Measurements from ENCODE around the gene ASTN2.

DNA sequence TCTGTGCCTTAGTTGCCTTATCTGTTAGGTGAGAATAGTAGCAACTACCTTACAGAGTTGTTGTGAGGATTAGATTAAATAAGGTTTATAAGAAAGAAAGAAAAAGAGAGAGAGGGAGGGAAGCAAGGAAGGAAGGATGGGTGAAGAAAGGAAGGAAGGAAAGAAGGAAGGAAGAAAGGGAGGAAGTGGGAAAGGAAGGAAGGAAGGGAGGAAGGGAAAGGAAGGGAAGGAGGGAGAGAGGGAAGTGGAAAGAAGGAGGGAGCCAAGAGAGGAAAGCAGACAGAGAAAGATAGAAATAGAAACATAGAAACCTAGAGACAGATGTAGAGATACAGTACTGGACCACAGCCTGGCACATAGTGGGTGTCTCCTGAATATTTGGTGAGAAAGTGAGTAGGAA is 934.9 kb downstream of the ASTN2 start:
- TF ChIP-seq, protein P1, sequence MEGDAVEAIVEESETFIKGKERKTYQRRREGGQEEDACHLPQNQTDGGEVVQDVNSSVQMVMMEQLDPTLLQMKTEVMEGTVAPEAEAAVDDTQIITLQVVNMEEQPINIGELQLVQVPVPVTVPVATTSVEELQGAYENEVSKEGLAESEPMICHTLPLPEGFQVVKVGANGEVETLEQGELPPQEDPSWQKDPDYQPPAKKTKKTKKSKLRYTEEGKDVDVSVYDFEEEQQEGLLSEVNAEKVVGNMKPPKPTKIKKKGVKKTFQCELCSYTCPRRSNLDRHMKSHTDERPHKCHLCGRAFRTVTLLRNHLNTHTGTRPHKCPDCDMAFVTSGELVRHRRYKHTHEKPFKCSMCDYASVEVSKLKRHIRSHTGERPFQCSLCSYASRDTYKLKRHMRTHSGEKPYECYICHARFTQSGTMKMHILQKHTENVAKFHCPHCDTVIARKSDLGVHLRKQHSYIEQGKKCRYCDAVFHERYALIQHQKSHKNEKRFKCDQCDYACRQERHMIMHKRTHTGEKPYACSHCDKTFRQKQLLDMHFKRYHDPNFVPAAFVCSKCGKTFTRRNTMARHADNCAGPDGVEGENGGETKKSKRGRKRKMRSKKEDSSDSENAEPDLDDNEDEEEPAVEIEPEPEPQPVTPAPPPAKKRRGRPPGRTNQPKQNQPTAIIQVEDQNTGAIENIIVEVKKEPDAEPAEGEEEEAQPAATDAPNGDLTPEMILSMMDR (IDR thresholded peaks at IDR 0.05 in 2 of 3, conservative IDR thresholded peaks at IDR 0.05 in 1 of 3; ENCODE audit: borderline replicate concordance in 1 of 3, insufficient read depth in 1 of 3, low read depth in 2 of 3, low read length in 2 of 3) = no peak
- TF ChIP-seq TCF7L2 (IDR thresholded peaks at IDR 0.05; ENCODE audit: borderline replicate concordance, extremely low read depth, insufficient read depth, insufficient read length) (no peak), ZFX (IDR thresholded peaks at IDR 0.05) (no peak), POLR2A (IDR thresholded peaks at IDR 0.05; ENCODE audit: borderline replicate concordance, extremely low read depth, insufficient read depth, insufficient read length) (no peak), JUND (IDR thresholded peaks at IDR 0.05) (no peak), ZNF274 (IDR thresholded peaks at IDR 0.05; ENCODE audit: low read depth, low read length) (no peak), SP1 (IDR thresholded peaks at IDR 0.05; ENCODE audit: low read depth) (no peak), RAD21 (IDR thresholded peaks at IDR 0.05; ENCODE audit: low read depth) (no peak), POLR2AphosphoS5 (IDR thresholded peaks at IDR 0.05; ENCODE audit: low read depth, low read length) (no peak), EZH2 (IDR thresholded peaks at IDR 0.05) (no peak), SRF (IDR thresholded peaks at IDR 0.05; ENCODE audit: low read depth) (no peak), FOSL1 (IDR thresholded peaks at IDR 0.05; ENCODE audit: low read depth) (no peak), ELF1 (IDR thresholded peaks at IDR 0.05; ENCODE audit: borderline replicate concordance, low read depth) (no peak)
- TF ChIP-seq, protein P2, sequence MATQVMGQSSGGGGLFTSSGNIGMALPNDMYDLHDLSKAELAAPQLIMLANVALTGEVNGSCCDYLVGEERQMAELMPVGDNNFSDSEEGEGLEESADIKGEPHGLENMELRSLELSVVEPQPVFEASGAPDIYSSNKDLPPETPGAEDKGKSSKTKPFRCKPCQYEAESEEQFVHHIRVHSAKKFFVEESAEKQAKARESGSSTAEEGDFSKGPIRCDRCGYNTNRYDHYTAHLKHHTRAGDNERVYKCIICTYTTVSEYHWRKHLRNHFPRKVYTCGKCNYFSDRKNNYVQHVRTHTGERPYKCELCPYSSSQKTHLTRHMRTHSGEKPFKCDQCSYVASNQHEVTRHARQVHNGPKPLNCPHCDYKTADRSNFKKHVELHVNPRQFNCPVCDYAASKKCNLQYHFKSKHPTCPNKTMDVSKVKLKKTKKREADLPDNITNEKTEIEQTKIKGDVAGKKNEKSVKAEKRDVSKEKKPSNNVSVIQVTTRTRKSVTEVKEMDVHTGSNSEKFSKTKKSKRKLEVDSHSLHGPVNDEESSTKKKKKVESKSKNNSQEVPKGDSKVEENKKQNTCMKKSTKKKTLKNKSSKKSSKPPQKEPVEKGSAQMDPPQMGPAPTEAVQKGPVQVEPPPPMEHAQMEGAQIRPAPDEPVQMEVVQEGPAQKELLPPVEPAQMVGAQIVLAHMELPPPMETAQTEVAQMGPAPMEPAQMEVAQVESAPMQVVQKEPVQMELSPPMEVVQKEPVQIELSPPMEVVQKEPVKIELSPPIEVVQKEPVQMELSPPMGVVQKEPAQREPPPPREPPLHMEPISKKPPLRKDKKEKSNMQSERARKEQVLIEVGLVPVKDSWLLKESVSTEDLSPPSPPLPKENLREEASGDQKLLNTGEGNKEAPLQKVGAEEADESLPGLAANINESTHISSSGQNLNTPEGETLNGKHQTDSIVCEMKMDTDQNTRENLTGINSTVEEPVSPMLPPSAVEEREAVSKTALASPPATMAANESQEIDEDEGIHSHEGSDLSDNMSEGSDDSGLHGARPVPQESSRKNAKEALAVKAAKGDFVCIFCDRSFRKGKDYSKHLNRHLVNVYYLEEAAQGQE (IDR thresholded peaks at IDR 0.05; ENCODE audit: low read depth) = no peak
